ENCODE data around the gene ARHGEF19.

DNA sequence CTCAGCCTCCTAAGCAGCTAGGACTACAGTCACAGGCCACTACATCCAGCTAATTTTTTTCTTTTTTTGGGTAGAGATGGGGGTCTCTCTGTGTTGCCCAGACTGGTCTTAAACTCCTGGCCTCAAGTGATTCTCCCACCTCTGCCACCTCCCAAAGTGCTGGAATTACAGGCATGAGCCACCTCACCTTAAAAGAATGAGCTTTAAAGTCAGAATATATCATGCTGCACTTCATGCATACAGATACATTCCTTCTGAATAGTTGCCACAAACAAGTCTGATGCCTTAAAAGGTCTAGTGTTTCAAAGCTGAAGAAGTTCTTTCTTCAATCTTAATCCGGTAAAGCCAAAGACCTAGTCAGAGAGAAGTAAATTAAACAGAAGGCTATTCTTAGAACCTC is 48.4 kb upstream of the ARHGEF19 start:
- TF ChIP-seq, protein P1, sequence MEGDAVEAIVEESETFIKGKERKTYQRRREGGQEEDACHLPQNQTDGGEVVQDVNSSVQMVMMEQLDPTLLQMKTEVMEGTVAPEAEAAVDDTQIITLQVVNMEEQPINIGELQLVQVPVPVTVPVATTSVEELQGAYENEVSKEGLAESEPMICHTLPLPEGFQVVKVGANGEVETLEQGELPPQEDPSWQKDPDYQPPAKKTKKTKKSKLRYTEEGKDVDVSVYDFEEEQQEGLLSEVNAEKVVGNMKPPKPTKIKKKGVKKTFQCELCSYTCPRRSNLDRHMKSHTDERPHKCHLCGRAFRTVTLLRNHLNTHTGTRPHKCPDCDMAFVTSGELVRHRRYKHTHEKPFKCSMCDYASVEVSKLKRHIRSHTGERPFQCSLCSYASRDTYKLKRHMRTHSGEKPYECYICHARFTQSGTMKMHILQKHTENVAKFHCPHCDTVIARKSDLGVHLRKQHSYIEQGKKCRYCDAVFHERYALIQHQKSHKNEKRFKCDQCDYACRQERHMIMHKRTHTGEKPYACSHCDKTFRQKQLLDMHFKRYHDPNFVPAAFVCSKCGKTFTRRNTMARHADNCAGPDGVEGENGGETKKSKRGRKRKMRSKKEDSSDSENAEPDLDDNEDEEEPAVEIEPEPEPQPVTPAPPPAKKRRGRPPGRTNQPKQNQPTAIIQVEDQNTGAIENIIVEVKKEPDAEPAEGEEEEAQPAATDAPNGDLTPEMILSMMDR (IDR thresholded peaks at IDR 0.05) = no peak
- no peak for TF ChIP-seq POLR2A (IDR thresholded peaks at IDR 0.05; ENCODE audit: low read depth)
- no peak for TF ChIP-seq POLR2AphosphoS5 (IDR thresholded peaks at IDR 0.05)
- no peak for TF ChIP-seq EP300 (IDR thresholded peaks at IDR 0.05)
